ENCODE measurements around the gene FBN2. TPM values are rescaled to one million over a fixed set of nuclear protein-coding genes. Genes with fewer than 3 reads are reported as not detected.
A peak's percentile ranks its signal among the peaks of the same experiment; 100 is the strongest.

Gene FBN2
- total and polyA plus RNA-seq, 2 of the 4 experiments (the other 2 are of a cell fraction) = 26.7 to 69.0 TPM

- ChIA-PET POLR2A (ENCODE audit: unreplicated experiment) (no interaction called here), CTCF (no interaction called here)
- ATAC-seq (ENCODE audit: low read depth) (peak; percentile 82), DNase-seq (peak; percentile 93)
- Histone ChIP-seq H3K23ac (ENCODE audit: low read depth, low read length) (no peak overlapping the region), H2BK20ac (ENCODE audit: low read depth, low read length) (no peak overlapping the region), H3K9me3 (ENCODE audit: control insufficient read depth, insufficient read depth, low read length) (no peaks in the 10 kb centered on the region), H3K4ac (ENCODE audit: low read depth, low read length) (no peak overlapping the region), H3K4me1 (ENCODE audit: control insufficient read depth, insufficient read depth, low read length) (peaks cover 2% of the 10 kb centered on the region; the same call in 1 of the 2 replicates), H3K4me2 (ENCODE audit: low read depth, low read length) (no peak overlapping the region), H3K18ac (ENCODE audit: low read depth, low read length) (peak overlapping the region; percentile 3; the same call in 1 of the 2 replicates), H2BK120ac (ENCODE audit: low read depth, low read length) (no peak overlapping the region), H3K9me1 (ENCODE audit: insufficient read depth, low read length) (no peaks in the 10 kb centered on the region; the same call in 1 of the 2 replicates), H2AK9ac (replicated peaks; ENCODE audit: low read depth, low read length, poor library complexity) (no peak overlapping the region), H3K9ac (ENCODE audit: low read depth, low read length) (no peak overlapping the region), H4K91ac (ENCODE audit: insufficient read depth, low read depth, low read length) (no peak overlapping the region), H3K27ac (ENCODE audit: insufficient read depth, low read length) (no peak overlapping the region), H3K56ac (ENCODE audit: extremely low read depth, insufficient read depth, low read length) (no peak overlapping the region), H4K20me1 (ENCODE audit: insufficient read depth, low read length) (no peaks in the 10 kb centered on the region), H3K14ac (replicated peaks; ENCODE audit: low read depth, low read length) (no peak overlapping the region), H2BK5ac (ENCODE audit: low read depth, low read length, poor library complexity, severe bottlenecking) (no peak overlapping the region), H3K36me3 (ENCODE audit: control insufficient read depth, insufficient read depth, low read length) (peaks cover 3% of the 10 kb centered on the region; the same call in 1 of the 2 replicates), H3K27me3 (ENCODE audit: control insufficient read depth, insufficient read depth, low read length) (no peaks in the 10 kb centered on the region), H4K8ac (ENCODE audit: low read depth in 2 of 2, low read length in 2 of 2) (no peak overlapping the region), H3K79me1 (ENCODE audit: low read depth in 1 of 2, low read length in 2 of 2) (peaks cover 0 to 5% of the 10 kb centered on the region in 2 experiments; a peak in 1 of 4 replicates), H2AK5ac (ENCODE audit: low read depth, low read length) (no peak overlapping the region), H4K5ac (ENCODE audit: low read depth, low read length) (no peak overlapping the region), H2BK15ac (ENCODE audit: low read depth, low read length) (no peak overlapping the region), H2AFZ (replicated peaks; ENCODE audit: low read length, poor library complexity) (no peak overlapping the region), H3K4me3 (ENCODE audit: insufficient read depth, low read depth, low read length) (no peak overlapping the region)
- WGBS, 2 experiments (ENCODE audit: extremely low coverage in 2 of 2, insufficient read length in 1 of 2) = 100% methylated on average over 1 of the region's 4 CpGs; no CpG with 5 or more reads in 1 of the 2 experiments
- in situ Hi-C loops (cut with MboI; ENCODE audit: low sequenced_read_pairs) (no loop called here), dilution Hi-C loops (cut with HindIII; ENCODE audit: low sequenced_read_pairs, unreplicated experiment) (no loop called here), intact Hi-C loops (cut with micrococcal nuclease) (no loop called here)
- TF ChIP-seq FOS (IDR thresholded peaks at IDR 0.05; ENCODE audit: low read depth, low read length) (peak; percentile 83; the same call in 1 of the 2 replicates), MXI1 (IDR thresholded peaks at IDR 0.05; ENCODE audit: borderline replicate concordance, low read depth, low read length) (no peak), BHLHE40 (IDR thresholded peaks at IDR 0.05; ENCODE audit: low read depth, low read length) (peak; percentile 88), USF2 (IDR thresholded peaks at IDR 0.05; ENCODE audit: low read depth, low read length) (no peak), NFE2L2 (IDR thresholded peaks at IDR 0.05; ENCODE audit: low read depth, low read length) (no peak)
- BruUV-seq (replicated peaks) = no TSS peak
Measured at GRCh38 chr5:128436749-128437188, 101.3 kb downstream of the FBN2 start.
